ENCODE data around the gene NPIPB8.
"Not testable (repeated sequence)": the region's sequence is repeated elsewhere in the genome, so short reads cannot be mapped to it uniquely, and the experiment has no call there.

GRCh38 chr16:28639959-28640358 is 2.1 kb downstream of the NPIPB8 start:
- TF ChIP-seq CTCF, EP300 (IDR thresholded peaks at IDR 0.05): not testable (repeated sequence)
